DMS 273 treated with DMSO at 0.1 percent for 48 hours (cell line): ENCODE results near the gene STK11.
"Not testable (repeated sequence)": the region's sequence is repeated elsewhere in the genome, so short reads cannot be mapped to it uniquely, and the experiment has no call there.

Experiments used
- DNase-seq: peaks from one replicate; lab custom pipeline; 2025; lab: John Stamatoyannopoulos, UW

STK11 gene

DNA sequence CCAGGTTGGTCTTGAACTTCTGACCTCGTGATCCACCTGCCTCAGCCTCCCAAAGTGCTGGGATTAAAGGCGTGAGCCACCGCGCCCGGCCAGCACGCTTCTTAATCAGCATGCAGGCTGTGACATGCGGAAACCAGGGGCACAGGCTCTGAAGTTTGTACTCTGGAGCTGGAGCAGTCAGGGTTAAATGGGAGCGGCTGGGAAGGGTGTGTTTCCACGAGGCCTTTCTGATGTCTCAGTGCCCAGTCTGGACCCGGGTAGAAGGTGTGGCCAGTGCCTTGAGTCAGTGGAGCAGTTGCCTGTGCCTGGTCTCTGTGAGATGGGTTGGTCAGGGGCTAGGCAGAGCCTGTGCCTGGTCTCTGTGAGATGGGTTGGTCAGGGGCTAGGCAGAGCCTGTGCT, 3.3 kb downstream of the STK11 start:
- not testable (repeated sequence) for DNase-seq

DNA sequence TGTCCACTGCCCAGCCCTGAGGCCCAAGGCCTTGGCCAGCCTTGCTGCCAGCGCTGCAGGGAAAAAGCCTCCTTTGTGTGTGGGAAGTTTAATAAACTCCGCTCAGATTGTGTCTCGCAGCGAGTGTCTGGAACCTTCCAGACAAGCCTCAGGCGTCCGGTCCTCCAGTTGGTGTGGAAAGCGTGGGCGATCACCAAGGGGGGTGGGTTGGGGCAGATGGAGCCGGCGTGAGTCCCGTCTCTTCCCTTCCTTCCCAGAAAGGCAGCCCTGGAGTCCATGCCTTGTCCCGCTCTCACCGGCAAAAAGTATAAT, 4.6 kb downstream of the STK11 start:
- no peak for DNase-seq

DNA sequence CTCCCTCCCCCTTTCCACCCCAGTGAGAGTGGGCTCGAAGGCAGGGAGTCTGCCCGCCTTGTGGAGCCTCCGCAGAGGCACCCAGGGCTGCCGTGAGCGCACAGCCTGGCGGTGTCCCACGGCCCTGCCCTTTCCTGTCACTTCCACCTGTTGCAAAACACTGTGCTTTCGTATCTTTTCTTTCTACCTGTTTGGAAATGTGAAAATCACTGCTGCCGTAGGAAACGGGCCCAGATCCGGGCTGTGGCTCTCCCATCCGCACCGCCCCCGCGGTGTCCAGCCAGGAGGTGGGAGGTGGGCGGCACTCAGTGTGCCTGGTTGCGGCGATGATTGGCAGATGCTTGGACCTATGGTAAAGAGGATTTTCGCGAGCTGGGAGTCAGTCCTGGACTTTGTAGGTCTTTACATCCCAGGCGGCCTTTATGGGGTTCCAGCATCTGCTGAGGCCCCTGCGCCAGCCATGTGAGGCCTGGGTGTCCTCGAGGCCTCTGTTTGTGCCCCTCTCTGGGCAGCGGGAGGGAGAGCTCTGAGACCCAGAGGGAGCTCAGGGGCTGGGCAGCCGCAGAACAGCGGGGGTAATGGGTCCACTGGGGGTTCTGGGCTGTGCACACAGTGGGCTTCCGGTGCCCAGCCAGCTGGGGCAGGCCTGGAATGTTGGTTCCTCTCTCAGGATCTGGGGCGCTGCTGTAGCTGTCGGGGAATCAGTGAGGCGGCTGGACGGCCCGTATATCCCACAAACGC, 6.1 kb downstream of the STK11 start:
- DNase-seq, result no peak

- DNase-seq, result no peak
Observed at GRCh38 chr19:1213391-1214286, 8.1 kb downstream of the STK11 start.

DNA sequence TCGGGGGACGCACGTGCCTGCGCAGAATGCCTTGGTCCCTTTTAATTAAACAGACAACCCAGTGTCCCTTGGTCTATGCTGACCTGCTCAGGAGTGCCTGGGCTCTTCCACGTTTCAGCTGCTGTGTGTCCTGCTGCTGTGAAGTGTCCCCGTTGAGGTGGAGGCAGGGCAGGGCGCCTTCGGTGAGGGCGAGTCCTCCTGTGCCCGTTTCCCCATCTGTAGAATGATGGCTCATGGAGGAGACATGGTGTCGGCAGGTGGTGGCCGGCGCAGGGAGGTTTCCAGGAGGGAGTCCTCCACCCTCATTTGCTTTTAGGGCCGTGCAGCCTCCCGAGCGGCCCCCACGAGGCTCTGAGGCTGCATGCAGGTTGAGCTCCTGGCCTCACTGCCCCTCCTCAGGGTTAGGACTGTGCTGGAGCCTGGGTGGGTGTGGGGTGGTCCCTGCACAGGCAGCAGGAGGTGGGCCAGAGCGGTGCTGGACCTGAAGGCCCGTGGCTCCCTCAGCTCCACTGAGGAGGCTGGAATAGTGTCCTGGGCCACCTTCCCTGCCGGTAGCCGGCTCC, 8.8 kb downstream of the STK11 start:
- DNase-seq, result no peak

DNA sequence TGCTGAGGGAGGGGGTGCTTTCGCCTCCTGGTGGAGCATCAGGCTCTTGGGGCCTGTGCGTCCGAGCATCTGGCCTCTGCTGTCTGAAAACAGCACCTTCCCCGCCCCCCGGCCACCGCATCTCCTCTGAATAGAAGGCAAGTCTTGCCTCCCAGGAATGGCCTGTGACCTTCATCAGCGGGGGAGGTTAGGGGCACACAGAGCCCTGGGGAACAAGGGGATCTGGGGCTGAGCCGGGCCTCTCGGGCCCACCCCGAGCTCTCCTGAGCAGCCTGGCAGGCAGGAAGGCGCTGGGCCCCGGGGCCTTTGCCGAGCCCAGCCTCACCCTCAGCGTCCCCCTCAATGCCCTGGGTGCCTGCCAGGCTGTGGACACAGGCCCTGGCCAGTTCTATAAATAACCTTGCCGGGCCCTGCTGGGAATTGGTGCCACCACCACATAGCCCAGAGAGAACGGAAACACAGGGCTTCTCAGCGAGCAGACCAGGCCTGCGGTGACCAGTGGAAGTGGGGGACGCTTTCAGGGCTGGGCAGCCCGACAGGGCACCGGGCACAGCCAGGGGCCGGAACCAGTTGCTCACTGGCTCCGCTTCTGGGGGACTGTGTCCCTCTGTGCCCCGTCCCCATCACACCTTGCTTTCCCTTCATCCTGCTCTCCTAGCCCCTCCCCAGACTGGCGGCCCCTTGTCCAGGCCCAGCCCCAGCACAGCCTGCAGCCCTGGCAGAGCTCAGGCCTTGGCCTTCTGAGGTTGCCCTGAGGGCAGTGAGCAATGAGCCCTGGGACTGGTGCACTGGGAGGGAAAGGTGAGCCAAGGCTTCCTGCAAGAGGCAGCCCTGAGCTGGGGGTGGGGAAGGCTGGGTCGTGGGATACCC, 9.5 kb downstream of the STK11 start:
- no peak for DNase-seq

GRCh38 chr19:1216756-1217155, 11.2 kb downstream of the STK11 start:
- DNase-seq, result no peak

- DNase-seq, result no peak
Observed at GRCh38 chr19:1217366-1217765, 11.8 kb downstream of the STK11 start.

GRCh38 chr19:1218751-1219567, 13.4 kb downstream of the STK11 start:
- DNase-seq, result no peak

- no peak for DNase-seq
Observed at GRCh38 chr19:1219786-1220476, 14.4 kb downstream of the STK11 start.

DNA sequence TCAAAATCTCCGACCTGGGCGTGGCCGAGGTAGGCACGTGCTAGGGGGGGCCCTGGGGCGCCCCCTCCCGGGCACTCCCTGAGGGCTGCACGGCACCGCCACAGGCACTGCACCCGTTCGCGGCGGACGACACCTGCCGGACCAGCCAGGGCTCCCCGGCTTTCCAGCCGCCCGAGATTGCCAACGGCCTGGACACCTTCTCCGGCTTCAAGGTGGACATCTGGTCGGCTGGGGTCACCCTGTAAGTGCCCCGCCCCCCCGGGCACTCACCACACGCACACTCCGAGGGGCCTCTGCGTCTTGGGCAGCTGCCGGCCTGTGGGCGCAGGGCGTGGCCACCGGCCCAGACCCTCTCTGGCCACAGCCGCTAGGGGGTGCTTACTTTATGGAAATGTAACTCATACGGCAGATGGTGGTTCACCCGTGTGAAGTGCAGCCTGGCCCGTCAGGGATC, 14.9 kb downstream of the STK11 start:
- peak; percentile 26 for DNase-seq

- no peak for DNase-seq
Observed at GRCh38 chr19:1220976-1221903, 15.7 kb downstream of the STK11 start.

DNA sequence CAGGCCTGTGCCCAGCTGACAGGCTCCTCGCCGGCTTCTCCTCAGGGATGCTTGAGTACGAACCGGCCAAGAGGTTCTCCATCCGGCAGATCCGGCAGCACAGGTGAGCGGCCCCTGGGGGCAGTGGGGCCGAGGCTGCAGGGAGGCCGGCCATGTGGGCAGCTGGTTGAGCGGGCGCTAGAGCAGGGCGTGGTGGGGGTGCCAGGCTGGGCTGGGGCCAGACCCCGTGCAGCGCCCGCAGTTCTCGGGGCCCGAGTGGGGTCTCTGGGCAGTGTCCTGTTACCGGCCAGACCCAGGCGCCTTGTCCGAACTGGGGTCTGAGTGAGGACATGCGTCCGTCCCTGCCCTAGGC, 16.3 kb downstream of the STK11 start:
- DNase-seq, result no peak

DNA sequence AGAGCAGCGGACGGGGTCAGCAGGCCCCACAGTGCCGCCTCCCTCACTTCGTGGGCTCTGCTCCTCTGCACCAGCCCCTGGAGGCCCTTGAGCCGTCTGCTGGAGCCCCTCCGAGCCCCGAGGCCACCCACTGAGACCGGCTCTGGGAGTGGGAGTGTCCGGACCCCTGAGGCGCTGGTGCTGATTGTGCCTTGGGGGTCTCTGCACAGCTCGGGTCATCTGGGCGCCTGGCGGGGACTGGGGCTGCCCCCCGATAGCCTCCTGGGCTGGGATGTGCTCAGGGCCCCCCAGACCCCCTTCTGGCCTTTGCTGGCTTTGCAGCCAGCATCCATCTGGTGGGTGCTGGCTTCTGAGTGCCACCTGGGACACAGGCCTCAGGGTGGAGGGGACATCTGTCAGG, 16.8 kb downstream of the STK11 start:
- no peak for DNase-seq

GRCh38 chr19:1223018-1223855, 17.7 kb downstream of the STK11 start:
- DNase-seq, result no peak

DNA sequence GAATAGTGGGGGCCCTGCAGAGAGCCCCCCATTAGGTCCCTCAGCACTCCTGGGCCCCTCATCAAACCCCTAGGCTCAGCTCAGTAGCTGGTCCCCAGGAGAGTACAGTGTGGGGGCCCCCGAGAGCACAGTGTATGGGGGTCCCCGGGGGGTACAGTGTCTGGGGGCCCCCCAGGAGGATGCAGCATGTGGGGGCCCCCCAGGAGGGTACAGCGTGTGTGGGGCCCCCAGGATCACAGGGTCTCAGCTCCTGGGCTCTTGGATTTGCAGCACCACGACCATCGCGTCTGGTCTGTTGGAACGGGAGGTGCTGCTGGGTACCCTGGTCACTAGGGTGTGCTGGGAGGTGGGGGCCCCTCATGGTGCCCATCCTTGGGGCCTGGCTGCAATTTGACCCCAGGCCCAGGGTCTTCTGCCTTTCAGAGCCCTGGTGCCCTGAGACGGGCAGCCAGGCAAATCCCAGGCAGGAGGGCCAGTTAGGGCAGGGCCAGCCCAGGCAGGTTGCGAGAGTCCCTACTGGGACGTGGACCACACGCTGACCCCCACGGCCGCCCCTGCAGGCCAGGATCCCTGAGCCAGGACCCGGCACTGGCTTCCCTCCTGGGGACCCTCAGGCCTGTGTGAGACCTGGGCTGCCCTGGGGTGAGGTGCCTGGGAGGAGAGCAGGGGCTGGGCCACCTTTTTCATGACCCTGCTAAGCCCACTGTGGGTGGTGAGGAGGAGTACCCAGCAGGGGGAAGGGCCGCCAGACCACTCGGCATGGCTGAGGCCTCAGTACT, 18.7 kb downstream of the STK11 start:
- no peak for DNase-seq

GRCh38 chr19:1224847-1225246, 19.3 kb downstream of the STK11 start:
- no peak for DNase-seq
